ENCODE measurements around the gene KRT40.

- TF ChIP-seq POLR2AphosphoS5 (IDR thresholded peaks at IDR 0.05; ENCODE audit: low read depth, low read length) (no peak), CTCF (IDR thresholded peaks at IDR 0.05; ENCODE audit: control extremely low read depth in 1 of 3, insufficient read depth in 1 of 3, low read depth in 1 of 3, low read length in 3 of 3) (no peak), POLR2A (IDR thresholded peaks at IDR 0.05; ENCODE audit: control extremely low read depth in 1 of 2, low read depth in 2 of 2, low read length in 2 of 2) (no peak), ASH2L (IDR thresholded peaks at IDR 0.05; ENCODE audit: low read length) (no peak), EZH2 (IDR thresholded peaks at IDR 0.05; ENCODE audit: low read depth, low read length, severe bottlenecking) (no peak), SIN3A (conservative IDR thresholded peaks at IDR 0.05 in 1 of 2, IDR thresholded peaks at IDR 0.05 in 1 of 2; ENCODE audit: low read depth in 1 of 2, low read length in 2 of 2) (no peak)
Measured at GRCh38 chr17:40935624-40936023, 48.5 kb downstream of the KRT40 start.

All from H1 (cell line).